SU-DHL-6 (cell line): Measurements from ENCODE around the gene DNAJC27.

Experiments used
- H2AFZ ChIP-seq: fragments of 200-600 bp; sonication (generic); 2 replicates; pipeline ENCODE4 v1.6.1; 2014; ENCODE audit warnings: low read depth, mild to moderate bottlenecking, moderate library complexity, mixed read lengths, antibody characterized with exemption, low read length; ENCODE audit not compliant: severe bottlenecking
- H3F3A ChIP-seq: fragments of 200-600 bp; shearing (Covaris generic); 2 replicates; pipeline ENCODE4 v1.6.0; 2016; ENCODE audit warnings: antibody characterized with exemption, mild to moderate bottlenecking; ENCODE audit not compliant: insufficient read depth
- H3K27ac ChIP-seq: fragments of 200-600 bp; sonication (generic); 2 replicates; pipeline ENCODE4 v1.5.1; 2016; ENCODE audit warnings: low read depth, mild to moderate bottlenecking, low read length, moderate library complexity, mixed read lengths
- H3K27me3 ChIP-seq: fragments of 200-600 bp; sonication (generic), shearing (Covaris generic); 2 replicates; pipeline ENCODE4 v1.6.0; 2014; ENCODE audit warnings: mild to moderate bottlenecking, low read length
- H3K36me3 ChIP-seq: fragments of 200-600 bp; sonication (generic); 2 replicates; pipeline ENCODE4 v1.6.1; 2014; ENCODE audit warnings: mild to moderate bottlenecking, low read length, mixed read lengths
- H3K4me2 ChIP-seq: fragments of 300-600, 200-600 bp; shearing (Covaris generic), sonication (generic); 2 replicates; pipeline ENCODE4 v1.6.0; 2014; ENCODE audit warnings: low read length, low read depth, mild to moderate bottlenecking; ENCODE audit not compliant: poor library complexity, severe bottlenecking
- H3K4me3 ChIP-seq: fragments of 200-600 bp; sonication (generic); 2 replicates; pipeline ENCODE4 v1.5.1; 2014; ENCODE audit warnings: antibody characterized with exemption, low read length, mild to moderate bottlenecking, mixed read lengths; ENCODE audit not compliant: insufficient read depth, poor library complexity, severe bottlenecking
- H3K79me2 ChIP-seq: fragments of 200-600 bp; sonication (generic); 2 replicates; pipeline ENCODE4 v1.6.1; 2014; ENCODE audit warnings: mild to moderate bottlenecking, low read length, moderate library complexity; ENCODE audit not compliant: insufficient read depth
- H3K9ac ChIP-seq: fragments of 200-600 bp; sonication (generic); 2 replicates; pipeline ENCODE4 v1.7.0; 2014; ENCODE audit warnings: mild to moderate bottlenecking, low read length
- H3K9me2 ChIP-seq: fragments of 200-600 bp; sonication (generic); replicated peaks from 2 replicates; pipeline ENCODE4 v1.6.1; 2014; ENCODE audit warnings: low read length; ENCODE audit not compliant: insufficient read depth
- H3K9me3 ChIP-seq: fragments of 200-600 bp; sonication (generic); 2 replicates; pipeline ENCODE4 v1.6.1; 2014; ENCODE audit warnings: low read length, mixed read lengths; ENCODE audit not compliant: insufficient read depth
- H4K20me1 ChIP-seq: fragments of 200-600 bp; sonication (generic); 2 replicates; pipeline ENCODE4 v1.6.1; 2014; ENCODE audit warnings: low read depth, mild to moderate bottlenecking, antibody characterized with exemption, low read length, moderate library complexity, mixed read lengths
- EZH2phosphoT487 ChIP-seq: fragments of 200-600 bp; sonication (generic), shearing (Covaris generic); conservative IDR thresholded peaks from 2 replicates; pipeline ENCODE4 v1.6.1; 2018; ENCODE audit warnings: mild to moderate bottlenecking, antibody characterized with exemption, low read length, moderate library complexity, mixed read lengths
- TF ChIP-seq, protein P1 (sequence below): fragments of 200-600 bp; sonication (generic); IDR thresholded peaks from one replicate; pipeline ENCODE4 v1.5.1; 2017; ENCODE audit warnings: antibody characterized with exemption, mild to moderate bottlenecking, low read length, moderate library complexity; ENCODE audit not compliant: insufficient read depth, poor library complexity, severe bottlenecking

Gene DNAJC27

DNA sequence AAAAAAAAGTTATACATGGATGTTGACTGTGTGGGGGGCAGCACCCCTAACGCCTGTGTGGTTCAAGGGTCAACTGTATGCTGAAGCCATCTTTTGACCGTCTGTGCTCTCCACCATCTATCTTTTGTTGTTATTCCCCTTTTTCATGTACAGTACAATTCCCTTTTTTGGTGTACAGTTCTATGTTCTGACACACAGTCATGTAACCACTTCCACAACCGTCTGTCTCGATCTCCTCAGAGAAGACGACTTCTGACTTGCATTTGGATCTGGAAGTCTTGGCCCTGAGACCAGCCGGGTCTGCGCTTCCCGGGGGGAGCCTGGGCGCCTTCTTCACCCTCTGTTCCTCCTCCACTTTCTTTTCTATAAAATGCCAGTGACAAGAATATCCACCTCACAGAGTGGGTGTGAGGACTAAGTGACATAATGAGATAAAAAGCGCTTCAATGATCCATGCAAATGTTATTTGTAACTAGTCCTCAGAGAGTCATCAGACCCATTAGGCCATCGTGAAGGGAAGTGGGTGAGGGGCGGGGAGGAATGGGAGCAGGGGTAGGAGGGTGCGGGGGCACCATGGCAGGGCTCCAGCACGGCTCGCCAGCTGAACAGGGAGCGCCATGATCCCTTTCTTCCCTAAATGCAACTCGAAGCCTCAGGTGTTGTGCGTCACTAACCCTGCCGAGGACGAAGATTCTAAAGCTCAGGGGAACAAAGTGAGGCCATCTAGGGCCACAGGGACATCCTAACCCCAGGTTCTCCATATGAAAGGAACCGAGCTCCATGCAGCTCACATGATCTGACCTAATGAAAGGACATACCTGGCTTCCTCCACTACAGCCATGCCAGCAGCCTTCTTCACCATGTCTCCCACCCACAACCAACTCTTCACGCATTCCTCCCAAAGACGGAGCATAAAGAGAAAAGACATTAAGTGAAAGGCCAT lies 68.3 kb downstream of the DNAJC27 start:
- Histone ChIP-seq H3K36me3 (peaks cover 8% of the 10 kb centered on the region), H3K9me3 (no peaks in the 10 kb centered on the region), H3K4me3 (no peak overlapping the region), H4K20me1 (no peaks in the 10 kb centered on the region), H3K79me2 (peaks cover 48% of the 10 kb centered on the region), H2AFZ (no peak overlapping the region), H3K9me2 (no peaks in the 10 kb centered on the region), H3F3A (no peaks in the 10 kb centered on the region), H3K27me3 (no peaks in the 10 kb centered on the region), H3K27ac (no peak overlapping the region), H3K9ac (no peak overlapping the region), H3K4me2 (no peak overlapping the region)
- TF ChIP-seq, protein P1, sequence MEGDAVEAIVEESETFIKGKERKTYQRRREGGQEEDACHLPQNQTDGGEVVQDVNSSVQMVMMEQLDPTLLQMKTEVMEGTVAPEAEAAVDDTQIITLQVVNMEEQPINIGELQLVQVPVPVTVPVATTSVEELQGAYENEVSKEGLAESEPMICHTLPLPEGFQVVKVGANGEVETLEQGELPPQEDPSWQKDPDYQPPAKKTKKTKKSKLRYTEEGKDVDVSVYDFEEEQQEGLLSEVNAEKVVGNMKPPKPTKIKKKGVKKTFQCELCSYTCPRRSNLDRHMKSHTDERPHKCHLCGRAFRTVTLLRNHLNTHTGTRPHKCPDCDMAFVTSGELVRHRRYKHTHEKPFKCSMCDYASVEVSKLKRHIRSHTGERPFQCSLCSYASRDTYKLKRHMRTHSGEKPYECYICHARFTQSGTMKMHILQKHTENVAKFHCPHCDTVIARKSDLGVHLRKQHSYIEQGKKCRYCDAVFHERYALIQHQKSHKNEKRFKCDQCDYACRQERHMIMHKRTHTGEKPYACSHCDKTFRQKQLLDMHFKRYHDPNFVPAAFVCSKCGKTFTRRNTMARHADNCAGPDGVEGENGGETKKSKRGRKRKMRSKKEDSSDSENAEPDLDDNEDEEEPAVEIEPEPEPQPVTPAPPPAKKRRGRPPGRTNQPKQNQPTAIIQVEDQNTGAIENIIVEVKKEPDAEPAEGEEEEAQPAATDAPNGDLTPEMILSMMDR, result no peak
- TF ChIP-seq EZH2phosphoT487, result no peak

- H3K27ac ChIP-seq, result no peak overlapping the region
- H3K9me2 ChIP-seq, result no peaks in the 10 kb centered on the region
- H3K4me3 ChIP-seq, result no peak overlapping the region
- peaks cover 21% of the 10 kb centered on the region; the same call in 1 of the 2 replicates for H3K9me3 ChIP-seq
- no peaks in the 10 kb centered on the region for H3F3A ChIP-seq
- H3K27me3 ChIP-seq, result no peaks in the 10 kb centered on the region
- peaks cover 29% of the 10 kb centered on the region for H3K36me3 ChIP-seq
- H4K20me1 ChIP-seq, result no peaks in the 10 kb centered on the region
- H3K9ac ChIP-seq, result no peak overlapping the region
- no peak overlapping the region for H3K4me2 ChIP-seq
- TF ChIP-seq, protein P1, result no peak
- TF ChIP-seq EZH2phosphoT487, result no peak
- H3K79me2 ChIP-seq, result peaks cover 35% of the 10 kb centered on the region
- H2AFZ ChIP-seq, result no peak overlapping the region
Measured at GRCh38 chr2:24899361-24899910, 72.3 kb downstream of the DNAJC27 start.

DNA sequence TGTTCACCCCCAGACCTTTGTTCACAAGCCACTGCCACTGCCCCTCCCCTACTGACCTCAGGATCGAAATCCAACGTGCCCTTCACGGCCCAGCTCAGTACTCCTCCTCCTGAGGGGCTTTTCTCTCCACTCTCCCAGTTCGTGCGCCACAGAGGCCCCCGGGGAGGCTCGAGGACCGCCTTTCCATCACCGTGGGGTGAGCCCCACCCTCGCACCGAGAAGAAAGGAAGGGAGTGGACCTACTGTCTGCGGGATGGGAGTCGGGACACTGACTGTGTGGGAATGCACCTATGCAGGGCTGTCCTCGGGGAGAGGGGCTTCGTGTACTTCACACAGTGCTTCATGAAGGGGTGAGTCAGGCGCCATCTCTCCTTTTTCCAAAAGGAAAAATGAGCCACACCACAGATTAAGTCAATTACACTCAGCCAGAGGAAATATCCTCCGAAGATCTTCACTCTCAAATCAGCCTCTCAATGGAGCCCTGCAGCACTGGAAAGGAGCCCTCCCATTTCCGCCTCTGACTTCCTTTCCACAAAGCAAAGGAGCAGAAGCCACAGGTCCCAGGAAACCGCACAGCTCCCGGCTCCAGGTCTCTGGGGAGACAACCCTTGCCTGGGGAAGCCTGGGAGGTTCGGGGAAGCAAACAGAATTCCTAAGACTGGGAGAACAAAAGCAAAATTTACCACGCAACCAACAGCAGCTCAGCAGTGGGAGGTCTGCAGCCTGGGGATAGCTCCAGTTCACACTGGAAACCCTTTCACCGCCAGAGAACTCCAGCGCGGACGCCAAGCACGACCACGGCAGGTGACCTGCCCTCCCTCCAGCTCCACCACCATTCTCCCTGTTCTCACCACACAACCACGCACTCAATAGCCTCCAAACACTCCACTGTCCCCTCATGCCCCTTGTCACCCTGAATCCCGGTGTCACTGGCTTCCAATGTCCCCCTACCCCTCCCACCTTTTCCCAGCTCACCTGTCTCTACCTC lies 73.3 kb downstream of the DNAJC27 start:
- H3F3A ChIP-seq, result no peaks in the 10 kb centered on the region
- peaks cover 29% of the 10 kb centered on the region for H3K36me3 ChIP-seq
- no peak overlapping the region for H3K4me2 ChIP-seq
- H3K79me2 ChIP-seq, result peaks cover 31% of the 10 kb centered on the region
- no peak overlapping the region for H3K4me3 ChIP-seq
- H3K27ac ChIP-seq, result no peak overlapping the region
- no peaks in the 10 kb centered on the region for H3K9me2 ChIP-seq
- H4K20me1 ChIP-seq, result no peaks in the 10 kb centered on the region
- H3K9ac ChIP-seq, result no peak overlapping the region
- H2AFZ ChIP-seq, result no peak overlapping the region
- TF ChIP-seq, protein P1, result no peak
- TF ChIP-seq EZH2phosphoT487, result no peak
- H3K27me3 ChIP-seq, result no peaks in the 10 kb centered on the region
- peaks cover 22% of the 10 kb centered on the region; the same call in 1 of the 2 replicates for H3K9me3 ChIP-seq
